HG02623 (cell line): ENCODE data around the gene ANKRD39.
A peak's percentile ranks its signal among the peaks of the same experiment; 100 is the strongest.

Experiments used
- ATAC-seq: cut with Tn5 transposase; IDR thresholded peaks from one replicate; pipeline ENCODE4 v1.9.1; 2021; ENCODE audit warnings: moderate library complexity; ENCODE audit not compliant: unreplicated experiment

Gene ANKRD39

GRCh38 chr2:96888072-96889011 lies 30.5 kb upstream of the ANKRD39 start:
- no peak for ATAC-seq

DNA sequence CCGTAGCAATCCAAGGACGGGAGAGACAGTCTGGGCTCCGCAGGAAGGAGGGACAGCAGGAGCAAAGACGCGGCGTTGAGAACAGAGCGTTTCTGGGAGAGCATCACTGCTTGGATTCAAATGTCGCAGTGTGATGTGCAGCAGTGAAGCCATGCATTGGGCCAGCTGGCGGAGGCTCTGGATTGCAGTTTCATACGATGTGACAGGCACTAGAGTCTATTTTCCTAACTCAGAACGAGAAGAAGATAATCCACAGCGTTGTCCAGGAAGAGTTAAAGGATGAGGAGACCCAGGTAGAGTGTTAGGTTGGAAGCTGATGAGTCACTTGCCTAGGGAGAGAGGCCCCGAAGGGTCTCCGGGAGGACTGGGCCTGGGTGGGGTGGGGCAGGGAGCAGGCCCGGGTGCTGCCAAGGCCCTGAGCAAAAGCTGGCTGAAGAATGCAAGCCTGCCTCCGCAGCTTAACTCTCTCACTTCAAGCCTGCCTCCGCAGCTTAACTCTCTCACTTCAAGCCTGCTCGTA lies 29.7 kb upstream of the ANKRD39 start:
- no peak for ATAC-seq

GRCh38 chr2:96885432-96886347 lies 27.9 kb upstream of the ANKRD39 start:
- no peak for ATAC-seq

DNA sequence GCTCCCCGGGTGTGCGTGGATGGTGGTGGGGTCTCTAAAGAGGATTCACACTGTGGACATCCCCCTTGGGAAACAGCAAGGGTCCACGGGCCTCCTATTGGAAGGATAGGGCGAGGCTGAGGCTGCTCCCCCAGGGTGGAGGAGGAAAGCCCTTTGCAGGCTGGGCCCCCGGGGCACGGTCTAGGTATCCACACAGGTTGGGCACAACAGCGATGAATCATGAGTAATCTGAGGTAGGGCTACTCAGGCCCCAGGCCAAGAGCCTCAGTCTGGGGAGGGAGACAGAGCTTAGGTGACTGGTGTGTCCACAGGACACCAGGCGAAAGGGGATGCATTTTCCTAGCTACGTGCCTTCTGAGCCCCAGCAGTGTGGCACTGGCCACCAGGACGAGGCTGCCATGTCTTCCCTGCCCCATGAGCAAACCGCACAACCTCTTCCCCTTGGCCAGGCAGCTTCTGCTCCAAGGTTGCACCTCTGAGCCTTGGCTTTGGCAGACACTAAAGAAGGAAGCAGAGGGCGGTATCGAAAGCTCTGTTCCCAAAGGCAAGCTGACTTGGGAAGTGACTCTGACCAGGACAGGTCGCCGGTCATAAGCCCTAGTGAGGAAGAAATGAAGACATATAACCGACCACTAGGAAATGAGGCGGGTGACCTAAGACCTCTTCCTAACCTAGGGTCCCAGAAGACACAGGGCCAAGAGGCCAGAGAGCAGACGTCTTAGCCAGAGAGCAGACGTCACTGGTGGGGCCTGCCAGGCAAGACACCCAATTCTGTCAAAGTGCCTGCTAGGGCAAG lies 26.7 kb upstream of the ANKRD39 start:
- ATAC-seq, result no peak

DNA sequence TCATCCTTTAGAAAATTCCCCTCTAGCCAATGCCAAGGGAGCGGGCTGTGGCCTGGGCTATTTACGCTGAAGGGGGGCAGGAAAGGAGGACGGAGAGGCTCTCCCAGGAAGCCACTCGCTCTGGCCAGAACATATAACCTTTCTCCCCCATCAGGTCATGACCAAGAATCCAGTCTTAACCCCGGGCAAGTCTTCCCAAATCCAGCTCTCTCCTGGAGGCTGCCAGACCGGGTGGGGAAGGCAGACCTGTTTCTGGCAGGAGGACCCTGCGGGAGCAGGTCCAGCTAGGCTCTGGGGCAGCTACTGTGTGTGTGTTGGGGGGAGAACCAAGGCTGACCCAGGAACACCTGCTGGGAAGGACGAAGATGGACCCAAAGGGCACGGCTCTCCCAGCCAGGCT lies 25.5 kb upstream of the ANKRD39 start:
- no peak for ATAC-seq

DNA sequence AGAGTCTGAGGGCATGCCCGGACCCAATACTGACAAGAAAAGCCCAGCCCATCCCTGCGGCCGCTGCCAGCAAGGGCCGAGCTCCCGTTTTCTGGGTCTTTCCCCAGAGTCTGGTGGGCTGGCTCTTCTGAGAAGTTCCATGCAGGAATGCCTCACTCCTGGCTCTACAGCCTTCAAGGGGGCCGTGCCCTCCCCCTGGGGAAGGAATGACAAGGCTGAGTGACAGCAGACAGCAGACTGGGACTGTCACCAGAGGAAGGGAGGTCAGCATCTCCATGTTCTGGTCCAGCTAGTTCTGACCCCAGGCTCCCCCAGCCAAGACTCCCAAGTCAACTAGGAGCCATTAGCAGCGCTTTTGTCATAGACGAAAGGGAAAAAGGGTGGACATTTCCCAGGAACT lies 25.1 kb upstream of the ANKRD39 start:
- ATAC-seq, result no peak

- ATAC-seq, result no peak
Observed at GRCh38 chr2:96882230-96882629, 24.4 kb upstream of the ANKRD39 start.

GRCh38 chr2:96881349-96882195 lies 23.8 kb upstream of the ANKRD39 start:
- no peak for ATAC-seq

GRCh38 chr2:96880891-96881273 lies 23.1 kb upstream of the ANKRD39 start:
- no peak for ATAC-seq

DNA sequence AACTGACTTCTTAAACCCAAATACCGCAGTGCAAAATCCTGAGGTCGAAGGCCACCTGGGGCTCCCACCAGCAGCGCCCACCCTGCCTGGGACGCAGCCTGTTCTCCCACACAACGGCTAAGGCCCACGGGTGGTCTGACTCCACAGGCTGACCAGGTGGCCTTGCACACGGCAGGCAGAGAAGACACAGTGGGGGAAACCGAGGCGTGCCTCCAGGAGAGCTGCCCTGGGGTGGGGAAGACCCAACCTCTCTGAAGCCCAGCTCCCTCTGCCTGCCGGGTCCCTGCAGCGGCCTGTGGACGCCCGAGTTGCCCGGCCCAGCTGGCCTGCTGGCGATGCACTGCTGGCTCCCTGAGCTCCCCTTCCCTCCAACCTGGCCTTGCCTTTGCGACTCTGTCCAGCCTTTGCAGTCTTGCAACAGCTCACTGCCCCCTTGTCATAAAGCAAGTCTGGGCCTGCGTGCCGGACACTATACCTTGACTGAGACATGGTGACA lies 21.8 kb upstream of the ANKRD39 start:
- ATAC-seq, result no peak

DNA sequence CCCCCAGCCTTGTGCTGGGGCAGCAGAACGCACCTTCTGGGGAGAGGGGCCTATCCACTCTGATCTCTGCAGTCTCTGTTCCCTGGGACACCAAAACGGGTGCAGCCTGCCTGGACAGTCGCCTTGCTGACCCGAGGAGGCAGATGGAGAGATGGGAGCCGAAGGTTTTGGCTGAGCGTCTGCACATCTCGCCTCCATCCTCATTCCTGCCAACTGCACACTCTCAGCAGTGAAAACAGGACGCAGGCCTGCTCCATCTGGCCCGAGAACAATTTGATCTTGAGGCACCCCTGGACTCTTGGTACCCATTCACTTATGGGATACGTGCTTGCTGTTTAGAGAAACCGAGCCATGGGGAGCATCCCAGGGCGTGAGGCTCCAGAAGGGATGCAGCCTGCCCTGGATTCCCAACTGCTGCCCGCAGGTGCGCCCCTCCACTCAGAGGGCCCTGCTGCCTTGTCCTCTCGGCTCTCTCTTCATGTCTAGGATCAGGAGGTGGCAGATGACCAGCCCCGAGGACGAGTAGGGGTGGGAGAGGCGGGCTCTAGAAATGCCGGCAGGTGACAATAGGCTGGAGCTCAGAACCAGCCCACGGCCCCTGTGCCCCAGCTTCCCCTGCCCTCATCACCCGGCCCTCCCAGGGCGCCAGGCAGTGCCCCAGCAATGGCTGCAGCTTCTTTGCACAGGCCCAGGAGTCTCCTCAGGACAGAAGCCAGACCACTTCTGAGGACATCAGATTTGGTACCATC lies 21.2 kb upstream of the ANKRD39 start:
- no peak for ATAC-seq

DNA sequence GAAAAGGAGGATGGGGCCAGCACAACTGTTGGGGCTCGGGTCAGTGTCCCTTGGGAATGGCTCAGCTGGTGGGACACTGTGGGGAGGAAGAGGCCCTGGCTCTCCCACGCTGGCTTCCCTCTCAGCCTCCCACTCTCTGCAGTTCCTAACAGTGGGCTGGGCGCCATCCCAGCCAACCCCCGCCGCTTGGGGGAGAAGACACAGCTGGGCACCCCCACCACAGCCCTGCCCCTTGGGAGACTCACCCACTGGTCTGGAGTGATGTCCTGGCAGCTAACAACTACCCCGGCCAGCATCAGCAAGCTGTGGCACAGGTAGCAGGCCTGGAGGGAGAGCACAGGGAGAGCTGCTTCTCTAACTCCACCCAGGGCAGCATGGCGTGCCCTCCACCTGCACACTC lies 20.4 kb upstream of the ANKRD39 start:
- no peak for ATAC-seq

GRCh38 chr2:96877631-96878092 lies 19.8 kb upstream of the ANKRD39 start:
- ATAC-seq, result no peak

- ATAC-seq, result no peak
Observed at GRCh38 chr2:96877042-96877451, 19.2 kb upstream of the ANKRD39 start.

GRCh38 chr2:96876269-96877041 lies 18.6 kb upstream of the ANKRD39 start:
- ATAC-seq, result no peak

GRCh38 chr2:96875498-96876268 lies 17.9 kb upstream of the ANKRD39 start:
- no peak for ATAC-seq

- ATAC-seq, result peak; percentile 43
Observed at GRCh38 chr2:96874198-96874831, 16.5 kb upstream of the ANKRD39 start.
